Uterus (tissue), 2 donors: ENCODE measurements around the gene EFTUD2.

Source experiments
- CTCF ChIP-seq, 4 experiments: fragments of 200-600 bp in 2 of 4; fragments of 450-650 bp in 2 of 4; sonication (generic) in 2 of 4; IDR thresholded peaks; one replicate each; pipeline ENCODE4 v1.5.1; 2016 to 2019; ENCODE audit warnings: antibody characterized with exemption in 4 of 4, mild to moderate bottlenecking in 2 of 4, moderate library complexity in 1 of 4
- POLR2A ChIP-seq, 2 donors: fragments of 450-650 bp; IDR thresholded peaks; one replicate each; pipeline ENCODE4 v1.6.1; 2016; ENCODE audit warnings: antibody characterized with exemption in 2 of 2, mild to moderate bottlenecking in 1 of 2, moderate library complexity in 1 of 2

- TF ChIP-seq CTCF (IDR thresholded peaks at IDR 0.05) (no peak), POLR2A (IDR thresholded peaks at IDR 0.05) (no peak)
These were observed 28.5 kb upstream of the EFTUD2 start for GRCh38 chr17:44927696-44928095.
